Stimulated activated naive CD4-positive, alpha-beta T cell (primary cell): Measurements from ENCODE around the gene OR1S2.
"Not testable (repeated sequence)": the region's sequence is repeated elsewhere in the genome, so short reads cannot be mapped to it uniquely, and the experiment has no call there.

Experiments
- DNase-seq, 6 experiments: peaks; one replicate each; lab custom pipeline; 2025; lab: John Stamatoyannopoulos, UW

The OR1S2 gene, protein sequence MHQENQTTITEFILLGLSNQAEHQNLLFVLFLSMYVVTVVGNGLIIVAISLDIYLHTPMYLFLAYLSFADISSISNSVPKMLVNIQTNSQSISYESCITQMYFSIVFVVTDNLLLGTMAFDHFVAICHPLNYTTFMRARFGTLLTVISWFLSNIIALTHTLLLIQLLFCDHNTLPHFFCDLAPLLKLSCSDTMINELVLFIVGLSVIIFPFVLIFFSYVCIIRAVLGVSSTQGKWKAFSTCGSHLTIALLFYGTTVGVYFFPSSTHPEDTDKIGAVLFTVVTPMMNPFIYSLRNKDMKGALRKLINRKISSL

DNA sequence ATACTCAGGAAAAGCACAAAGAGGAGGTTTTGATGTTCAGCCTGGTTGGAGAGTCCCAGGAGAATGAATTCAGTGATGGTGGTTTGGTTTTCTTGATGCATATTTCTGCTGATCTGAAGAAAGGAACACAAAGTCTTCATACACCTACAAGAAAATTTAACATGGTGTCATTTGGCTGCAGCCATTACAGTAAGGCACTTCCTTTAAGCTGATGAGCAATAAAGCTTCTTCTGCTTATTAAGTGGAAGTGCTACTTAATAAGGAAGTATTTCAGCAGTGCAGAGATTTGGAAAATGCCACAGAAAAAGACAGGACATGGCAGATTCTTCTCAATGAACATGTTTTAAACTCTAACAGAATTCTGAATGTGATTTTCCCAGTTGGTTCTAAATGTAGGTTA, at the start of gene OR1S2:
OR1S2 (minus strand) TSS at position 101 of the 400 bp plus-strand sequence; CDS start at position 101, 0 bp downstream.
- no peak for DNase-seq

DNA sequence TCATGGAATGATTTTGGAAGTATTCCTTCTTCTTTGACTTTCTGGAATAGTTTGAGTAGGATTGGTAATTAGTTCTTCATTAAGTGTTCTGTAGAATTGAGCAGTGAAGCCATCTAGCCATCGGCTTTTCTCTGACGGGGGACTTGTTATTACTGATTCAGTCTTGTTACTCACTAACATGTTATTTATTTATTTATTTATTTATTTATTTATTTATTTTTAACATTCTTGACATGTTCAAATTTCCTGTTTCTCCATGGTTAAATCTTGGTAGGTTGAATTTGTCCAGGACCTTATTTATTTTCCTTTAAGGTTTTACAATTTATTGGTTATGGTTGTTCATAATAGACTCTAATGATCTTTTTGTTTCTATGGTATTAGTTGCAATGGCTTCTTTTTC, 40.0 kb upstream of the OR1S2 start:
- DNase-seq, result no peak

DNA sequence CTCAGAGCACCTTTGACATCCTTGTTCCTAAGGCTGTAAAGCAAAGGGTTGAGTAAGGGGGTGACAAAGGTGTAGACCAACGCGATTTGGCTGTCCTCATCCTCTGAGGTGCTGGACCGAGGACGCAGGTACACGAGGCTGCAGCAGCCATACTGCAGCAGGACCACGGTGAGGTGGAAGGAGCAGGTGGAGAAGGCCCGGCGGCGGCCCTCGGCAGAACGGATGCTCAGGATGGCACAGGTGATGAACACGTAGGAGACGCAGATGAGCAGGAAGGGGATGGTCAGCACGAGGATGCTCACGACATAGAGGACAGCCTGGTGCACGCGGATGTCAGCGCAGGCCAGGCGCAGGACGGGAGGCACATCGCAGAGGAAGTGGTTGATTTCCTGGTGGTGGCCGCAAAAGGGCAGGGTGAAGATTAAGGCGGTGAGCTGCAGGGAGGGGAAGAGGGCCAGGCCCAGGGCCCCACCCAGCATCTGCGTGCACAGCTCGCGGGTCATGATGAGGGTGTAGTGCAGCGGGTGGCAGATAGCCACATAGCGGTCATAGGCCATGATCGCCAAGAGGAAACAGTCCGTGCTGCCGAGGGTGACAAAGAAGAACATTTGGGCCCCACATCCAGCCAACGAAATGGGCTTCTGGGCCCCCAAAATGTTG, 24.1 kb upstream of the OR1S2 start:
- no peak for DNase-seq

DNA sequence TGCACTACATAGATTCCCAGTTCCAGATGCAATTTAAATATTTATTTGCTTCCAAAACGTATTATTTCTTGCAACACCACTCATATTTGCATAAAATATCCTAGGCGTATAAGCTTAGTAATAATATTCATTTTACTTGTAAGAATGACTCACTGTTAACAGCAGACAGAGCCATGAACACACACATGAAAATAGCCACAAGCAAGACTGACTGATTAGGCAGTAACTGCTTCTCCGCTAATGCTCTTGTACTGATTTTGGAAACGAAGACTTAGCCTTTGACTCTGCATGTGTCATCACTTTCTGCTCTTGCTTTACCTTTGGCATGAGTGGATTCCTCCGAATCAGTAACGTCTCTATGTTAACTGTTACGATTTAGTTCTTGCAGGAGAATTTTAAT, 18.8 kb upstream of the OR1S2 start:
- DNase-seq, result no peak

DNA sequence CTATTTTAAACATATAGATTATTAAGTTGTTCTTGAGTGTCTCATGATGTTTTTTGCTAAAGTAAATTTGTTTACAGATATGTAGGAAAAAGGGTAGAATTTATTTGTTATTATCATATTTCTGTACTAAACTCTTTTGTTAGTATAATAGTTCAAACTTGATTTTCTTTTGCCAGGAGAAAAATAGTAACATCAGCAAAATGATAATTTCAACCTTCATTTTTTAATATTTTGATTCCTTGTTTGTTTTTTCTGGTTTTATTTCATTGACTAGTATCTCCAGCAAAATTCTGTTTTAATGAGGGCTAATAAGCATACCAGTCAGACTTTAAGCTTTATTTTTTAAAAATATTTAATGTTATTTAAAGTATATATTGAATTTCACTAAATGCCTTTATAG, 12.5 kb upstream of the OR1S2 start:
- DNase-seq, result no peak

DNA sequence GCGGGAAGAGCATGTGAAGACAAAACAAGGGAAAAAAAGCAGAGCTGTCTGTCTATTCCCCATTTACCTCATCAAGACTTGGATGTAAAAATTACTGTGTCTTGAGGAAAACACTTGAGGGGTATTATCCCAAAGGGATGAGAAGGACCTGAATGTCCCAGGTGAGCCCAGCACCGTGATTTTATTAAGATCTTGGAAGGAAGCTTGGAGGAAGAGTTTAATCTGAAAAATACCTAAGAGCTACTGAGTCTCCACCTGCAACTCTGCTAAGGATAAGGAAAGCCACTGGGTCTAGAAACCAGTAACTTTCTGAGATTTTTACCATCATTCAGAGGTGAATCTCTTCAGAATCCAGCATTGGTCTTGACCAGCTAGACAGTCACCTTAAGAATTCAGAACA, 8.5 kb upstream of the OR1S2 start, which contains the start of gene OR1S1:
OR1S1 (plus strand) TSS at position 301 of the 400 bp plus-strand sequence.
- DNase-seq, result not testable (repeated sequence)

DNA sequence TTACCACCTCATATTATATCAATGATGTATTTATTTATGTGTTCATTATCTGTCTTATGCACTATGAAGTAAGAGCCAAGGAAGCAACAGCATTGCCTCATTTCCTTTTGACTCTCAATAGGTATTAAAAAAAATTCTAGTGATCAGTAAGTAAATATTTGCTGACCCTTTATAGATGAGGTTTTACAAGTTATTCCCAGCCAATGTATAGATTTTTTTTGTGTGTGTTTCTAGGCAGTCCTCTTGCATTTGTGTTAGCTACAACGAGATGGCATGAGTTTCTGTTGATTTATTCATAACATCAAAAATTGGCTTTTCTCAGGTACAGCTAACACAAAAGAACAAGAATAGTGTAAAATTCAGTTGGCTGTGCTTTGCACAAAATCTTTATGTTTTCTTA, 4.7 kb downstream of the OR1S2 start:
- no peak for DNase-seq

DNA sequence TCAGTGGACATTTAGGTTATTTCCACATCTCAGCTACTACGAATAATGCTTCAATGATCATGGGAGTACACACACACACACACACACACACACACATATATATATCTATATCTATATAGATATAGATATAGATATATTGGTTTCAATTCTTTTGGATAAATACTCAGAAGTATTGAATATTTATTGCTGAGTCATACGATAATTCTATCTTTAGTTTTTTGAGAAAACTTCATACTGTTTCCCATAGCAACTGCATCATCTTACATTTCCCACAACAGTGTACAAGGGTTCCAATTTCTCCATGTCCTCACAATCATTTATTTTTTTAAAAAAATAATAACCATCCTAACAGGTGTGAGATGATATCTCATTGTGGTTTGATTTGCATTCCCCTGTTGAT, 8.0 kb downstream of the OR1S2 start:
- DNase-seq, result no peak

DNA sequence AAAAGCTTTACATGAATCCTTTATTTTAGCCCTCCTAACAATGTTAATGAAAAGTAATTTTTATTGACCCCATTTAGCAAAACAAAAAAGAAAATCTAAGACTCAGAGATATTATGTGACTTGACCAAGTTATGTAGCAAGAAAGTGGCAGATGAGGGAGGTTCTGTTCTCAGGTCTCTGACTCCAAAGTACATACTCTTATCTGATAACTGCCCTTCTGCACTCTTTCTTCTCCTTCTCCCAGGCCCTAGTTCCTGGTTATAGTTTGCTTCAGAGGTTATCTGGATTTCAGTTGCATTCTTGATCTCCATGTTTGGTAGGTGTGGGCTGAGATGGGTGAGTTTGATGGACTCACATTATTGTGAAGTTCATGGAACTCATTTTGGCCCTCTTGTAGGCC, 10.6 kb downstream of the OR1S2 start:
- no peak for DNase-seq

DNA sequence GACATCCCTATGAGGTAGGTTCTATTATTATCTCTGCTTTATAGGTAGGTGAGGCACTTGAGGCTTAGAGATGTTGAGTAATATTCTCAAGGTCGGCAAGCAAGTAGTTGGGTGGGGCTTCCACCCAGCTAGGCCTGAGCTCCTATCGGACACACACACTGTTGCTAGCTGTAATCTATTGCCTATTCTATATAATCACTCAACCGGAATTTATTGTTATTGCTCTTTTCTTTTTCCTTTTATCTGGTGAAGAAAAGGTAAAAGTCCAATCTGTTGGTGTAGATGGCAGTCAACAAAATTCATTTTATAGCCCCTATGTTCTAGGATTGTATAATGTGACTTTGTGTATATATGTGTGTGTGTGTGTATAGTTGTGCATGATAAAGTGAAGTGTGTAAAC, 11.7 kb downstream of the OR1S2 start:
- DNase-seq, result no peak

DNA sequence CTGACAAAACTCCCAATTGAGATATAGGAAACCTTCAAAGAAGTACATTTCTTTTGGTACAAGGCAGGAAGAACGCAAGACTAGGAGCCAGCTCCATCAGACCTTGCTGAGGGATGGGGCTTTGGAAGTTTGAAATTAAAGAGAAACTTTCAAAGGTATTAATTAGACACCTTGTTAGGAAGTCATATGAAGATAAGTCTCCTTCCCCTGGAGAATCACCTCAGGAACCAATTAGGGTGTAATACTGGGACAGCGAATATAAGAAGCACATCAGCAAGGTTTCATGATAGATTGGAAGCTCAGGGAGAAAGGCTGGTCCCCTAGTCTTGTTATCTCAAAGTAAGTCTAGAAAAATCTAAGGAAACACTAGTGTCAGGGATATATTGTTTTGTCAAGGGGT, 15.2 kb downstream of the OR1S2 start, which contains the start of gene OR9Q2:
OR9Q2 (plus strand) TSS at position 301 of the 400 bp plus-strand sequence. CDS start 1,421 bp downstream, outside the sequence.
- no peak for DNase-seq

DNA sequence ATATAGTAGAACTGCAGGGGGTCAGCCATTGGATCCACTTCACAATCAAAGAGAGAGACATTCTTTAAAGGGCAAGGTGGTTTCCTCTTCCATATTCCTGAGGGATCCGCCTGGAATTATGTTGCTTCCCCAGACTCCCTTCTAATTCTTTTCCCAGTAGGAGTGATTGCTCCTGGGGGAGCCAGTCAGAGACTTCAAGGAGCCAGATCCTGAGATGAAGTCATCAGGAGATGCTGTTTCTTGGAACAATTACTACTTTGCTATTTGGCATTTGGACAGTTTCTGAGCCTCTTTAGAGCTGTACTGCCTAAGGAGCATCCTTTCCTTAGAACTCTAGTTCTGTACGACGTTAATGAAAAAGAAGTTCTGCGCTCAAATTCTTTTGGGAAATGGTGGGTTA, 17.0 kb downstream of the OR1S2 start:
- DNase-seq, result no peak

DNA sequence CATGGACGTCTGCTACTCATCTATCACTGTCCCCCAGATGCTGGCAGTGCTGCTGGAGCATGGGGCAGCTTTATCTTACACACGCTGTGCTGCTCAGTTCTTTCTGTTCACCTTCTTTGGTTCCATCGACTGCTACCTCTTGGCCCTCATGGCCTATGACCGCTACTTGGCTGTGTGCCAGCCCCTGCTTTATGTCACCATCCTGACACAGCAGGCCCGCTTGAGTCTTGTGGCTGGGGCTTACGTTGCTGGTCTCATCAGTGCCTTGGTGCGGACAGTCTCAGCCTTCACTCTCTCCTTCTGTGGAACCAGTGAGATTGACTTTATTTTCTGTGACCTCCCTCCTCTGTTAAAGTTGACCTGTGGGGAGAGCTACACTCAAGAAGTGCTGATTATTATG, 24.3 kb downstream of the OR1S2 start:
- DNase-seq, result no peak

DNA sequence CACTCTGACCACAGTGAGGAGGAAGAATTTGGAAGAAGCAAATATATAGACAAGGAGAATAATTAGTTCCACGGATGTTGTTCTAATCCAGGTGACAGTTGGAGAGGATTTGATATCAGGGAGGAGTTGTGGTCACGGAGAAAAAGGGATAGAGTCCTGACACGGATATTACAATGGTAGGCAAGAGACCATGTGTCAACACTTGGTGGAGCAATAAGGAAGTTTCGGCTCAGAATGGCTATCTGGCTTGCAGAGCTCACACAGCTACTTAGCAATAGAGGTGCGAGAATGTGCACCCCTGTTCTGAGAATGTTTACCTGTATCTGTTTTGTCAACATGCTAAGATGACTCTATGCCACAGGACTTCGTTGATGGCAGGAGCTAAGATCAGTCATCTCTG, 25.5 kb downstream of the OR1S2 start:
- no peak for DNase-seq

DNA sequence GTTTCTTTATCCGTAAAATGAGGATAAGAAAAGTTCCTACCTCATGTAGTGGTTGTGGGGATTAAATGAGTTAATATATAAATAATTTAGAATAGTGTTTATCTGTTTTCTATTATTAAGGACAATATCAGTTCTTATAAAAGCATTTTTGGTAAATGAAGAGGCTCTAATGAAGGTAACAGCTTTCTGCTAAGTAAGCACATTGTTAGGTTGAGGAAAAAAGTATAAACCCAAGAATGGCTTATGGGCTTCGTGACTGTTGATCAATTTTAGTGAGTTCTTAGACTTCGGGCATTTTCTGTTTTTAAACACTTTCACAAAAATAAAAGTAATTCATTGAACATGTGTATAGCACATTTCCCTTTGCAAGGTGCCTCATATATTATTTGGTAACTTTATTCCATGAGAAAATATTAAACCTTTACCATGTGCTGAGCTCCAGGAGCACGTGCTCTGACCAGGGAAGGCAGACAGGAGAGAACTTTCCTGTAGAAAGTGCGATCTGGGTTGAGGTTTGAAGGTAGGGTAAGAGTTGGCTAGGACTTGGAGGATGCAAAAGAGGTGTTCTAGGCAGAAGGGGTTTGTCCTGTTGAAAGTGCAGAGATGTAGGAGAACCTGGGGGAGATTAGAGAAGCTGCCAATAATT, 26.4 kb downstream of the OR1S2 start:
- no peak for DNase-seq

DNA sequence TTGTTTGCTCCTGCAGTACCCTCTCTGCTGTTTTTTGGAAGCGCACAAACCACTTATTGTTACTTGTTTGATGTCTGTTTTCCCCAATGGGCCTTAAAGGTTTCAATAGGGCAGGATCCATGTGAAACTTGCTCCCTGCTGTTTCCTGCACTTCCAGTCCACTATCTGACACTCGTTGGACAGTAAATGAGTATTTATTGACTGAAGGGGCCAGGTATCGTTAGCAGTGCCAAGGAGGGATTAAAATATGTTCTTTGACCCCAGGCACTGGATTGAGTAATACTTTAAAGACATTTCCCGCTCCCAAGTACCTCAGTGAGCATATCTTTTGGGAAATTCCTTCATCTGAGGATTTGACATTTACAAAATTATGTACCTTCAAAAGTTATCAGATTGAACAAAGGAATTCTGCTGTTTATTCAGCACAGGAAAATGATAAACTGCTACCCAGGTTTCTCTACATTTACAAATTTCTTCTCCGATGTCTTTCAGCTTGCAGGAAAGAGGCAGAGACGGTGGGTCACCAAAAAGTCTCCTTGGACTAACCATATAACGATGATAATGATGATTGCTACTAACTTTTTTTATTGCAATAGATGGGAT, 38.3 kb downstream of the OR1S2 start:
- DNase-seq, result no peak

DNA sequence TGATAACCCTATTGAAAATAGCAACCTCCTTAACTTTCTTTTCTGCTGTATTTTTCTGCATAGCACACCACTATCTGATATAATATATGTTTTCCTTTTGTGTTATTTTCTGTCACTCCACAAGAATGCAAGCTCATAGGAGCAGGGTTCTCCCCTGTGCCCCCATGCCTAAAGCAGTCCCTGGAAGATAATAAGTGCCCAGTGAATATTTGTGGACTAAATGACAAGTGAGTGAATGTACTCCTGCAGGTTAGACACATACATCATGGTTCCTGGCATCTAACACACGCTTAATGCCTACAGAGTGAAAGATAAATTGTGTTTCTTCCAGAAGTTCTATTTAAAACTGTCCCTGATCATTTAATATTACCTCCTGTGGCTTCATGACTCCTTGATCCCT, 39.0 kb downstream of the OR1S2 start:
- DNase-seq, result no peak

DNA sequence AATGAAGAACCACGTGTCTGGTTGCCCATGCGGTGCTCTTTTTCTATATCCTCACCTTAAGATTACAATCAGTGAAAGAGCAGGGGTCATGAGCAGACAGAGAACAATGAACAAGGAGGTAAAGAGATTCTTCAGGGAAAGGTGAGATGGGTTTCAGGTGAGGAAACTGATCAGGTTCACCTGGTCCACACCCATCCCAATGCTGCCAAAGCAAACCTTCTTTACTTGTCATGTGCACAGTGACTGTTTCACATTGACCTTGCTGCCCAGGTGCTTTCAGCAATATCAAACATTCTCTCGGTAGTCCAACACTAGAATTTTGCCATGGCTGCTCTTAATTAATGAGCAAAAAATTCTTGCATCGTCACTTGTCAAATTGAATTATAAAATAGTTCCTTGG, 39.6 kb downstream of the OR1S2 start:
- DNase-seq, result no peak
